K562 (cell line): ENCODE measurements around the gene MTRF1L.

Experiments
- BRCA1 ChIP-seq, 2 experiments: fragments of 450-650 bp in 1 of 2; sonication (generic) in 1 of 2; formaldehyde crosslinking in 1 of 2; IDR thresholded peaks; 2 replicates each; pipeline versions ENCODE4 v1.5.0 to v1.6.1; 2017 to 2020; ENCODE audit warnings: mild to moderate bottlenecking in 1 of 2, missing genetic modification reagents in 1 of 2
- EP300 ChIP-seq: IDR thresholded peaks from 2 replicates; pipeline ENCODE4 v1.6.1; 2012; ENCODE audit warnings: low read length, improper control_type of control experiment
- FOXK2 ChIP-seq, 2 experiments: fragments of 450-650 bp; IDR thresholded peaks in 1 of 2; conservative IDR thresholded peaks in 1 of 2; 2 replicates each; pipeline ENCODE4 v1.6.1; 2016; ENCODE audit warnings: low read depth in 2 of 2, mild to moderate bottlenecking in 1 of 2
- FOXP1 ChIP-seq: sonication (generic); formaldehyde crosslinking; IDR thresholded peaks from 2 replicates; pipeline ENCODE4 v1.8.0; 2022; ENCODE audit warnings: mild to moderate bottlenecking, missing genetic modification reagents
- GABPA ChIP-seq: fragments of 200-800 bp; sonication (Bioruptor generic); conservative IDR thresholded peaks from 2 replicates; pipeline ENCODE4 v1.6.1; 2016; ENCODE audit warnings: low read depth, missing genetic modification characterization, missing compliant biosample characterization
- HDAC1 ChIP-seq, 2 experiments: fragments of 450-650 bp; IDR thresholded peaks; 2 replicates each; pipeline ENCODE4 v1.6.1; 2016 to 2017; ENCODE audit warnings: inconsistent platforms in 1 of 2, mild to moderate bottlenecking in 1 of 2, moderate library complexity in 1 of 2
- NRF1 ChIP-seq, 2 experiments: fragments of 450-650 bp; IDR thresholded peaks in 1 of 2; conservative IDR thresholded peaks in 1 of 2; 2 replicates each; pipeline ENCODE4 v1.6.1; 2014; ENCODE audit warnings: mild to moderate bottlenecking in 2 of 2
- PHF8 ChIP-seq: fragments of 200-600 bp; sonication (generic); IDR thresholded peaks from 2 replicates; pipeline ENCODE4 v1.6.1; 2012; ENCODE audit warnings: mixed run types, mild to moderate bottlenecking, inconsistent platforms, low read length, moderate library complexity, borderline replicate concordance
- RAD51 ChIP-seq: fragments of 450-650 bp; IDR thresholded peaks from 2 replicates; pipeline ENCODE4 v1.7.1; 2016; ENCODE audit warnings: low read depth, mild to moderate bottlenecking, borderline replicate concordance
- SRSF9 ChIP-seq: fragments of 200-400 bp; formaldehyde crosslinking; IDR thresholded peaks from 2 replicates; pipeline ENCODE4 v1.6.1; 2017; ENCODE audit warnings: low read depth, low read length, borderline replicate concordance
- TAF15 ChIP-seq: fragments of 200-400 bp; formaldehyde crosslinking; IDR thresholded peaks from 2 replicates; pipeline ENCODE4 v1.6.1; 2017; ENCODE audit warnings: mild to moderate bottlenecking, low read depth, low read length, moderate library complexity
- ZNF57 ChIP-seq: fragments of 450-650 bp; formaldehyde crosslinking; IDR thresholded peaks from 2 replicates; pipeline ENCODE4 v1.4.0; 2020; ENCODE audit warnings: mild to moderate bottlenecking, moderate library complexity
- TF ChIP-seq, protein P1 (sequence below): fragments of 250-450 bp; sonication (Bioruptor Pico); IDR thresholded peaks from 2 replicates; pipeline ENCODE4 v1.8.0; 2021; ENCODE audit warnings: moderate library complexity, mild to moderate bottlenecking, inconsistent platforms
- TF ChIP-seq, protein P2 (sequence below): sonication (generic); formaldehyde crosslinking; IDR thresholded peaks from 2 replicates; pipeline ENCODE4 v1.8.1; 2022; ENCODE audit warnings: missing genetic modification reagents

- TF ChIP-seq FOXK2 (conservative IDR thresholded peaks at IDR 0.05 in 1 of 2, IDR thresholded peaks at IDR 0.05 in 1 of 2; ENCODE audit: low read depth in 2 of 2) (no peak), BRCA1 (IDR thresholded peaks at IDR 0.05) (no peak), BRCA1 (CRISPR knock-in tag; IDR thresholded peaks at IDR 0.05) (no peak), SRSF9 (no peak), ZNF57 (CRISPR knock-in tag) (no peak), TAF15 (no peak), RAD51 (no peak), NRF1 (conservative IDR thresholded peaks at IDR 0.05 in 1 of 2, IDR thresholded peaks at IDR 0.05 in 1 of 2) (peak; percentile 99), FOXP1 (CRISPR knock-in tag) (no peak), HDAC1 (IDR thresholded peaks at IDR 0.05) (peak; percentile 88 to 100), GABPA (peak; percentile 82), PHF8 (peak; percentile 75; the same call in 1 of the 2 replicates), EP300 (no peak; the same call in none of the 2 replicates)
- TF ChIP-seq, protein P1, sequence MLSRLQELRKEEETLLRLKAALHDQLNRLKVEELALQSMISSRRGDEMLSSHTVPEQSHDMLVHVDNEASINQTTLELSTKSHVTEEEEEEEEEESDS: no peak
- TF ChIP-seq, protein P2, sequence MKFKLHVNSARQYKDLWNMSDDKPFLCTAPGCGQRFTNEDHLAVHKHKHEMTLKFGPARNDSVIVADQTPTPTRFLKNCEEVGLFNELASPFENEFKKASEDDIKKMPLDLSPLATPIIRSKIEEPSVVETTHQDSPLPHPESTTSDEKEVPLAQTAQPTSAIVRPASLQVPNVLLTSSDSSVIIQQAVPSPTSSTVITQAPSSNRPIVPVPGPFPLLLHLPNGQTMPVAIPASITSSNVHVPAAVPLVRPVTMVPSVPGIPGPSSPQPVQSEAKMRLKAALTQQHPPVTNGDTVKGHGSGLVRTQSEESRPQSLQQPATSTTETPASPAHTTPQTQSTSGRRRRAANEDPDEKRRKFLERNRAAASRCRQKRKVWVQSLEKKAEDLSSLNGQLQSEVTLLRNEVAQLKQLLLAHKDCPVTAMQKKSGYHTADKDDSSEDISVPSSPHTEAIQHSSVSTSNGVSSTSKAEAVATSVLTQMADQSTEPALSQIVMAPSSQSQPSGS (CRISPR knock-in tag): no peak
Observed at GRCh38 chr6:152982904-152983636, 19.4 kb downstream of the MTRF1L start, which contains the start of gene FBXO5.
